ENCODE measurements around the gene PLPP4.

PLPP4 gene

GRCh38 chr10:120457431-120458172 is 575 bp downstream of the PLPP4 start:
- no peak for DNase-seq

- DNase-seq = no peak
Measured at GRCh38 chr10:120458432-120458831, 1.4 kb downstream of the PLPP4 start.

- no peak for DNase-seq
Measured at GRCh38 chr10:120459185-120459584, 2.2 kb downstream of the PLPP4 start.

GRCh38 chr10:120460186-120460585 is 3.2 kb downstream of the PLPP4 start:
- DNase-seq = no peak

- DNase-seq = no peak
Measured at GRCh38 chr10:120460776-120461175, 3.7 kb downstream of the PLPP4 start.

- DNase-seq = no peak
Measured at GRCh38 chr10:120462018-120462682, 5.1 kb downstream of the PLPP4 start.

- DNase-seq = no peak
Measured at GRCh38 chr10:120465138-120465537, 8.1 kb downstream of the PLPP4 start.

GRCh38 chr10:120466006-120466405 is 9.0 kb downstream of the PLPP4 start:
- DNase-seq = no peak

- DNase-seq = no peak
Measured at GRCh38 chr10:120473593-120473992, 16.6 kb downstream of the PLPP4 start.

GRCh38 chr10:120474956-120475355 is 17.9 kb downstream of the PLPP4 start:
- DNase-seq = no peak

- no peak for DNase-seq
Measured at GRCh38 chr10:120475844-120476791, 19.1 kb downstream of the PLPP4 start.

- DNase-seq = no peak
Measured at GRCh38 chr10:120477021-120477742, 20.2 kb downstream of the PLPP4 start.

GRCh38 chr10:120477743-120478141 is 20.7 kb downstream of the PLPP4 start:
- DNase-seq = no peak

GRCh38 chr10:120478386-120478785 is 21.4 kb downstream of the PLPP4 start:
- DNase-seq = no peak

- DNase-seq = no peak
Measured at GRCh38 chr10:120479506-120479905, 22.5 kb downstream of the PLPP4 start.

GRCh38 chr10:120480065-120480600 is 23.1 kb downstream of the PLPP4 start:
- DNase-seq = no peak

- no peak for DNase-seq
Measured at GRCh38 chr10:120480848-120481247, 23.8 kb downstream of the PLPP4 start.

GRCh38 chr10:120483006-120483405 is 26.0 kb downstream of the PLPP4 start:
- DNase-seq = no peak

- DNase-seq = no peak
Measured at GRCh38 chr10:120483651-120484301, 26.7 kb downstream of the PLPP4 start.

GRCh38 chr10:120485946-120486345 is 28.9 kb downstream of the PLPP4 start:
- DNase-seq = no peak

- no peak for DNase-seq
Measured at GRCh38 chr10:120486671-120487205, 29.7 kb downstream of the PLPP4 start.

- no peak for DNase-seq
Measured at GRCh38 chr10:120490288-120490687, 33.3 kb downstream of the PLPP4 start.
